Posterior vena cava (tissue), 2 donors: ENCODE data around the gene PDK2. TPM values are rescaled to one million over a fixed set of nuclear protein-coding genes. Genes with fewer than 3 reads are reported as not detected.

Experiments used
- DNase-seq: peaks from one replicate; pipeline ENCODE4 v3.0.0-alpha.2; 2020; ENCODE audit warnings: low spot score
- intact Hi-C, 2 donors: fragments of 100-400 bp; cut with DNase I; formaldehyde crosslinking; loops; one replicate each; pipeline versions ENCODE4 v1.14.1 to v1.14.2; 2022 to 2023
- total RNA-seq, 2 donors: library from RNA; stranded (reverse); fragmentation: NEBNext Ultra II Directional; extraction: Animal tissue kit (Norgen Biotek cat#: 25700); gene quantifications; one replicate each; pipeline ENCODE4 v1.2.1, GENCODE V29; 2021
- donor health status: DM: yes; HTN: yes; CAD: no.
- donor health status: DM: yes; HTN: yes; CAD: no.

The PDK2 gene
- total RNA-seq, 2 donors from 2014 or later: 26.0 to 27.7 TPM

DNA sequence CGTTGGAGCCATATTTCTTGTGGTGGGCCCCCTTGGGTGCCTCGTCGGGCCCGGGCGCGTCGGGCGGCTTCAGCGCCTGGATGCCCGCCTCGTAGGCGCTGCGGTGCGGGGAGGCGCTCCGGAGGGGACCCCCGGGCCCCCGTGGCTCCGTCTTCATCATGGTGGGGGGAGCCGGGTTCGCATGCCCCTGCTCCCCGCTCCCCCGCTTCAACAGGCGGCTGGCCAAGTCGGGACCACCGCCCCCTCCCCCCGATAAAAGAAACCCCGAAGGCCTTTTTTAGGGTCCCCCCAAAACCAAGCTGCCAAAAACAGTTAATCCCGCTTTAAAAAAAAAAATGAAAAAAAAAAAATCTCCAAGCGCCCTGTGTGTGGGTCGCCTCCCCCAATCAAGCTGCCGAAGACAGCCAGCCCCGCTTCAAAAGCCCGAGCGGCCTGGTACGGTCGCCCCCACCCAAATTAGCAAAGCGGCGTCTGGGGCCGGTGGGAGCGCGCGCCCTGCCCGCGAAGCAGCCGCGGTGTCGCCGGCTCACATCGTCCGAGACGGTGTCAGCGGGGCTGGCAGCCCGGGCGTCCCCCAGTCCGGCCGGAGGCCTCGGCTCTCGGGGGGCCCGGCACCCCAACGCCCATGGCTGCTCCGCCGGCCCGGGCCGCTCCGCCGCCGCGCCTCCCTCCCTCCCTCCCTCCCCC, 55.3 kb downstream of the PDK2 start, which contains the start of gene PPP1R9B:
TSS of gene PPP1R9B (minus strand) at position 324 of the 687 bp plus-strand sequence. CDS start at position 160, 164 bp downstream.
- no peak for DNase-seq
- intact Hi-C loops: loop anchor here in 1 of 2 donors (1.0 kb wide), 1 partner anchor 49 kb away; no protein-coding TSS in a partner anchor

DNA sequence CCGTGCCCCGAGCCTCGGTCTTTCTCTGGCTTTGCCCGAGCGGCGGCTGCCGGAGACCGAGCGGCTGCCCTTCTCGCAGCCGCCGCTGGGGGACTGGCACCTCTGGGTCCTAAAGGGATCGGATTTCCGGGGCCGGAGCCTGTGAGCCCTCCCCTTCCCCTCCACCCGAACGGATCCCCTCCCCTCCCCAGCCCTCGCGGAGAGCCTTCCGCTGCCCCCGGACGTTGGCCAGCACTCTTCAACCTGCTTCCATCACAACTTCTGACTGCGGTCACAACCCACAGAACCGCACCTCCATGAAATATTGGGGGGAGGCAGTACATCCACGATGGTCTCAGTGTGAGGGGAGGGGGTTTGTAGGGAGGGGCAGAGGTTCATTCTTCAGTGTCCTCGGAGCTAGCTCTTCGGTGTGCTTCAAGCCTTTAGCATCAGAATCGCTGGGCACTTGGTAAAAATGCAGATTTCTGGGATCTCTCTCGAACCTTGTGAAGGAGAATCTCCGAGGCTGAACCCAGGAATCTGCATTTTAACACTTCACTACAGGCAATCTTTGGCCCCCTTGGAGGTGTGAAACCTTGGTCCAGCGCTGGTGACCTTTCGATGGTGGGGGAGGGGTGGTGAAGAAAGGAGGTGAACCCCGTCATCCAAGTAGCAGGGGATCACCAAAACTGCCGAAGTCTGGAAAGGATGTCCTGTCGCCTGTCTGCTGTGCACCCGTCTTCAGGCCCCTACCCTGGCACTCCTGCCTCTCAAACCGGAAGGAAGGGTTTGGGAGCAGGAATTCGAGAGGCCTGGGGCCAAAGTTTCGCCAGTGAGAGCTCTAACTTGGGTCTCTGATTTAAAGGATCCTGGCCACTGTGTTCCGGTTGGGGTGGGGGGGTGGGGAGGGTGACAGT, 56.1 kb downstream of the PDK2 start:
- intact Hi-C loops: no loop called here
- peak; percentile 97 for DNase-seq

DNA sequence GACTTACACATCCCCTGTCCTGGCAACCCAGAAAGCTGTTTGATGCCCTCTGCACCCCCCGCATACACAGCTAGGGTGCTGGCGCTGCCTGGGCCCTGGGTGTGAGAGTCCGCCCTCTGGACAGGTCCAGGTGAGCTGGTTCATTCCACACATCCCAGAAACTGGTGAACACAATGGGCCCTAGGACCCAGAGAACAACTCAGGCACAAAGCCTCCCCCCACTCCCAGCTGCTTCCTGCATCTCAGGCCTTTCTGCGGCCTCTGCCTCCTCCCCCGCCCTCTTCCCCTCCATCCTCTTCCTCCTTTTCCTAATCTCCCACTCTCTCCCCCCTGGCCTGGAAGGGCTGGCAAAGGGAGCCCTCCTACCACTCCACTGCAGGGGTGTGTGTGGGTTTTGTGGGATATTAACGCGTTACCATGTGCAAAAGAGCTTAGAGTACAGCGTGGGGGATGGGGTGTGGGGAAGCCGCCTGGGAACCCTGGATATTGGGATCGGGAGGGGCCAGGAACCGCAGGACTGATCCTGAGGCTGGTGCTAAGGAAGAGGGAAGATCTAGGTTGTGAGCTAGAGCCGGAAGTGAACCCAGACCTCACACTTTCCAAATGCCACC, 56.9 kb downstream of the PDK2 start:
- peak; percentile 91 for DNase-seq
- intact Hi-C loops: no loop called here

DNA sequence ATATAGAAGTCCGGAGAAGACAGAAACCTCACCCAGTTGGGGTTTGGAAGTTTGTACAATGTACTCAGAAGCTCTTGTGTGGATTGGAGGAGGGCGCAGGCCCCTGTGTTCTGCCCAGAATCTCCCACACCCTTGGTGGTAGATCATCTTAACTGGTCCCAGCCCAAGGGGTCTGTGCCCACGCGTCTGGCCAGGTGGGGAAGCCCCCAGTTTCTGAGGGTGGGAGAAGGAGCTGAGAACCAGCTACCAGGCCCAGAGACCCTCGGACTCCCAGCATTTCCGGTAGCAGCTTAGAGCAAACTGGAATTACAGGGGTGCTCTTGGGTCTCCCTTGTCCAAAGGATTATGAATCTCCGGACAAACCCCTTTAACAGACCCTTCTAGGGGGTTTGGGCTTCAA, 57.6 kb downstream of the PDK2 start:
- no peak for DNase-seq
- intact Hi-C loops: no loop called here

DNA sequence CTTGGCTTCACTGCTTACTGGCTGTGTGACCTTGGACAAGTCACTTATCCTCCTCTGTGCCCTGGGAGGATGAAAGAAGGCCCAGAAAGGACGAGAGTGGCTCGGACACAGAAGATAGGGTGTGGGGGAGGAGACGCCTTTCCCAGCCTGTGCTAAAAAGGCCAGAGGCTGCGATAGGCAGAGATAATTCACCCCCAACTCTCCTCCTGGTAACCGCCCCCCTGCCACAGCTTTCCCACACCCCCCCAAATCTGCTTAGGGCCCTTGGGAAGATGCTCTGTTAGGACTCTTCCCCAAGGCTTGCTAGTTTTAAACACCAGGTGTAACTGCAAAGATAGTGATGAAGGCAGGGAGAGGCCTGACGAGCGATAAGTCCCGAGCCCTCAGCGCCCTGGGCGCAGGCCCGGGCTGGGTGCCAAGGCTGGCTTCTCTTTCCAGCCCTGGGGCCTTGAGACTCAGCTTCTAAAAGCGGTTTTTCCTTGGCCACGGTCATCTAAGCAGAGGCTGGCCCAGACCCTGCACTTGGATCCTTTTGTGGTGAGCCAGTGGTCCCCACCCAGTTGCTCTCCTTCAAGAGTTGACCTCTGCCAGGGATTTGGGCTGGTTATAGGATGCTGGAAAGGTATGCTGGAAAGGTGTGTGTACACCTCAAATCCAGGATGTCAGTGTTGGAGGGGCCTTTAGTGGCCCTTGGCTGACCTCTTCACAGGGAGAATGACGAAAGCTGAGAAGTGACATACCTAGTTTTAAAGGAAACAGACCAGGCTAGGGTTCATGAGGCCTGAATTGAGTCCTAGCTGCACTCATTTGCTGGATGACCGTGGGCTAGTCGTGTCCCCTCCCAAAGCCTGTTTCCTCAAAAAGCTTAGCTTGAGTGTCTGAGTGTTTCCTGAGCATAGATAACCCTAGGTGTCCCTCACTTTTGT, 58.8 kb downstream of the PDK2 start:
- DNase-seq: peak; percentile 90
- intact Hi-C loops: no loop called here

DNA sequence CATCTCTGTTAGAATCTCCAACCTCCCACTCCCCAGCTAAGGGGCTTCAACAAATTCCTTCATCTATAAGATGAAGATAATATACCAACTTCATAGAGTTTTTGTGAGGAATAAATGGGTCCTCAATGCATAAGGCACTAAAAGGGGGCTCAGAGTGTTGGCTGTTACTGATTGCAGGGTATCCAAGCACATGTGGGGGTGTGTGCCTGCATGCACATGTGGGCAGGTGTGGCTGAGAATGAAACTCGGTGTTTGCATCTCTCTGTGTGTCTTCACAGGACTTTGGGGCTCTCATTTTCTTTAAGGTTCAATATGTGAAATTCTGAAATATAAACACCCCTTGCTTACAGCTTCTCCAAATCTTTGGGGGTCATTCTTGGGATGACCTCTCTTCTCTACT, 59.5 kb downstream of the PDK2 start:
- DNase-seq: no peak
- intact Hi-C loops: no loop called here

DNA sequence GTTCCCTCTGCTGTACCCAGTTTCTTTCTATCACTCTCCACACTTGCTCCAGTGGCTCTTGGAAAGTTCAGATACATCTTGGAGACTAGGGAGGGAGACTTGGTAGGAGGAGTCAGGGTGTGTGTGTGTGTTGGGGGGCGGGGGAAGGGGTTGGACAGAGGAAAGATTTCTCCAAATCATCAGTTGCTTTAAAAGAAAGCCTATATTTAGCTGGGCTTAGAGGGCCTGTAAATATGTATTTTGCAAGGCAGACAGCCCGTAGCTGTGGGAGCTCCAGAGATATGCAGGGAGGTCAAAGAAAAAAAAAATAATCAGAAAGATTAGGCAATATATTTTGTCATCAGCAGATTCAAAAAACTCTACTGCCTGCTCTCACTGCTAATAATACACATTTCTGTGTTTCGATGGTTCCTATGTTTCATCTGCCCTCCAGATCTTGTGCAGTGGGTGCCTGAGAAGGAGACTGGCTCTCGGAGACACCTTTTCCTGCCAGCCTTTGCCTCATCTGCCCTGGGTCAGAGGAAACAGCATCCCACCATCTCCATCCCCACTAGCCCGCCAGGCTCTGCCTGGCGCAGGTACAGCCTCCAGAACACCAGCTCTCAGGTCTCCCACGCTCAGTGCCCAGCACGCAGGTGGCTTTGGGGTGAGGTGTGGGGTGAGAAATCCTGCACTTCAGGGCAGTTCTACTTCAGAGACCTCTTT, 60.1 kb downstream of the PDK2 start:
- DNase-seq: no peak
- intact Hi-C loops: no loop called here

DNA sequence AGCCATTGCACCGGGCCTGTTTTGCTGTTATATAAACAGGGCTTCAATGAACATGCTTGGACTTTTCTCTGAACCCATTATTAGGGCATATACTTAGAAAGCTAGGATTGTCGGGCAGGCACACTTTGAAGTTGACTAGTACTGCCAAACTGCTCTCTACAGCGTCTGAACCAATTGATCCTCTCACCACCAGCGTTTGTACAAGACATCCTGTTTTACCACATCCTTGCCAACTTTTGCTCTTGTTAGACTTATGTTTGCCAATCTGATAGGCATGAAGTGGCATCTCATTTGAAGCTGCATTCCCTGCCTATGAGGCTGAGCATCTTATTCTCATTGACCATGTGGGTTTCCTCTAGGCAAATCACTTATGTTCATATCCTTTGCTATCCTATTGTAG, 62.7 kb downstream of the PDK2 start:
- DNase-seq: no peak

DNA sequence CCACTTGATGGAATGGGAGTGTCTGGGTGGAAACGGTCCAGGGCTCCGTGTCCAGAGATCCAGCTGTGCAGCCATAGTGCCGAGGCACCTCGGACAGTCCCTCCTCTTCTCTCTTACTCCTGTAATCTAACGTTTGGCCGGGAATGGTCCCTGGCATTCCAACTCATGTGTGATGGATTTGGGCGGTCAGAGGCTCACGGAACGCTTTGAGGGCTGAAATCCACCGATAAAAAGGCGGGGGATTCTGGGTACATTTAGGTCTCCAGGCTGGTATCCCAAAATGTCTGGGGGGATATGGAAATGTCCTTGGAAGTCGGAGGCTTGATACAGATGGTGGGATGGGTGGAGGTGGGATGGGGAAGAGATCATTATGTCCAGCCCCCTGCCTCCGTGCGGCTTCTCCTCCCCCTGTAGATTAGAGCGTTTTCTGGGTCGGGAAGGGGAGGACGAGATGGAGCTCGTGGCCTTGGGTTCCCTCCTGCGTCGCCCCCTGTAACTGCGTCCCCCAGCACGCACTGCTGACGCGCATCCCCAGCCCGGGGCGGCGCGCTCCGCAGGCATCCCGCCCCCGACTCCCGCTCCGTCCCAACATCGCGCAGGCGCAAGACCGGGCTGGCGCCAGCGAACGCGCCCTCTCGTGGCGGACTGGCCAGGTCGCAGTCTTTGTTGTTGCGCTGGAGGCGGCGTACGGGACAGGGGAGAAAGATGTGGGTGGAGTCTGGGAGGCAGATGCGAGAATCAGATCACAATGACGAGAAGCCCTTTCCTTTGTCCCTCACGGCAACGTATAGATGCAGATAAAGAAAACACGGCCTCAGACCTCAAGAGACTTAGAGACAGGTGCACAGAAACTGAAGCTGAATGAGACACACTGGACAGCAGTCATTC, 66.1 kb downstream of the PDK2 start:
- DNase-seq: peak; percentile 97
- intact Hi-C loops: loop anchor here in 1 of 2 donors (10.0 kb wide), 1 partner anchor 46 kb away; no protein-coding TSS in a partner anchor

More for the DNA sequence above, 62.7 kb downstream of the PDK2 start:
- intact Hi-C loops: no loop called here

Other genes with a start within 250 kb of the PDK2 start
- not detected for gene TAC4, start 247.3 kb upstream of the PDK2 start, total RNA-seq
- under 1 TPM in 1 of 2 donors, not detected in 1; 0.19 TPM for gene DLX4, start 126.2 kb upstream of the PDK2 start, total RNA-seq
- gene DLX3, start 100.1 kb upstream of the PDK2 start, total RNA-seq: under 1 TPM in 1 of 2 donors, not detected in 1; 0.23 TPM
- 10 to 100 TPM; 56.3 to 80.3 TPM for gene ITGA3, start 39.2 kb upstream of the PDK2 start, total RNA-seq
- gene SAMD14, start 34.8 kb downstream of the PDK2 start, total RNA-seq: 1 to 10 TPM; 6.6 to 6.7 TPM
- 10 to 100 TPM; 51.4 to 53.7 TPM for gene PPP1R9B, start 55.3 kb downstream of the PDK2 start, total RNA-seq
- 10 to 100 TPM; 87.9 to 99.0 TPM for gene SGCA, start 70.7 kb downstream of the PDK2 start, total RNA-seq
- 1,000 to 10,000 TPM in 1 of 2 donors, 100 to 1,000 TPM in 1; 456 to 1,821 TPM for gene COL1A1, start 106.3 kb downstream of the PDK2 start, total RNA-seq
- gene TMEM92, start 179.1 kb downstream of the PDK2 start, total RNA-seq: under 1 TPM; 0.33 to 0.60 TPM